HepG2 (cell line): Measurements from ENCODE around the gene ORMDL3. TPM values are rescaled to one million over a fixed set of nuclear protein-coding genes. Genes with fewer than 3 reads are reported as not detected.

Experiments used
- ARID3A ChIP-seq: IDR thresholded peaks from 2 replicates; pipeline ENCODE4 v1.6.1; 2012; ENCODE audit warnings: low read depth, low read length, improper control_type of control experiment
- BCLAF1 ChIP-seq: fragments of 450-650 bp; IDR thresholded peaks from 2 replicates; pipeline ENCODE4 v1.6.1; 2017; ENCODE audit warnings: mild to moderate bottlenecking
- BRF2 ChIP-seq: sonication (generic); formaldehyde crosslinking; IDR thresholded peaks from 2 replicates; pipeline ENCODE4 v1.8.1; 2022; ENCODE audit warnings: mild to moderate bottlenecking, missing genetic modification reagents
- JARID2 ChIP-seq: sonication (generic); formaldehyde crosslinking; IDR thresholded peaks from 2 replicates; pipeline ENCODE4 v1.8.1; 2023; ENCODE audit warnings: missing genetic modification reagents, inconsistent platforms; ENCODE audit not compliant: insufficient replicate concordance
- KDM5B ChIP-seq: sonication (generic); formaldehyde crosslinking; IDR thresholded peaks from 2 replicates; pipeline ENCODE4 v1.4.0; 2020; ENCODE audit warnings: missing genetic modification reagents, mild to moderate bottlenecking, borderline replicate concordance
- LBX2 ChIP-seq: sonication (generic); formaldehyde crosslinking; IDR thresholded peaks from 2 replicates; pipeline ENCODE4 v1.5.0; 2020; ENCODE audit warnings: missing genetic modification reagents, mild to moderate bottlenecking, borderline replicate concordance
- MAF1 ChIP-seq: sonication (generic); formaldehyde crosslinking; IDR thresholded peaks from 2 replicates; pipeline ENCODE4 v1.5.0; 2020; ENCODE audit warnings: missing genetic modification reagents, borderline replicate concordance
- MAX ChIP-seq: IDR thresholded peaks from 2 replicates; pipeline ENCODE4 v1.6.1; 2012; ENCODE audit warnings: inconsistent platforms
- MTF2 ChIP-seq: sonication (generic); formaldehyde crosslinking; IDR thresholded peaks from 2 replicates; pipeline ENCODE4 v1.5.0; 2020; ENCODE audit warnings: missing genetic modification reagents, borderline replicate concordance
- NR1H2 ChIP-seq: sonication (generic); formaldehyde crosslinking; IDR thresholded peaks from 2 replicates; pipeline ENCODE4 v1.8.1; 2022; ENCODE audit warnings: low read depth, missing genetic modification reagents, borderline replicate concordance
- SAP130 ChIP-seq: IDR thresholded peaks from 2 replicates; pipeline ENCODE4 v1.6.1; 2016; ENCODE audit warnings: low read depth
- TBP ChIP-seq: sonication (generic); formaldehyde crosslinking; IDR thresholded peaks from 2 replicates; pipeline ENCODE4 v1.5.0; 2020; ENCODE audit warnings: missing genetic modification reagents
- TFE3 ChIP-seq: IDR thresholded peaks from 2 replicates; pipeline ENCODE4 v1.6.1; 2016
- ZFX ChIP-seq: sonication (generic); formaldehyde crosslinking; IDR thresholded peaks from 2 replicates; pipeline ENCODE4 v1.4.0; 2020; ENCODE audit warnings: mild to moderate bottlenecking, low read depth, missing genetic modification reagents, moderate library complexity
- ZNF329 ChIP-seq: sonication (generic); formaldehyde crosslinking; IDR thresholded peaks from 2 replicates; pipeline ENCODE4 v1.9.0; 2021; ENCODE audit warnings: low read depth, mild to moderate bottlenecking, missing genetic modification reagents
- ZNF552 ChIP-seq: sonication (generic); formaldehyde crosslinking; IDR thresholded peaks from 2 replicates; pipeline ENCODE4 v1.9.0; 2022; ENCODE audit warnings: missing genetic modification reagents, mild to moderate bottlenecking, borderline replicate concordance
- ZNF607 ChIP-seq: sonication (generic); formaldehyde crosslinking; IDR thresholded peaks from 2 replicates; pipeline ENCODE4 v1.5.1; 2020; ENCODE audit warnings: missing genetic modification reagents, mild to moderate bottlenecking, borderline replicate concordance
- ZNF773 ChIP-seq: sonication (generic); formaldehyde crosslinking; IDR thresholded peaks from 2 replicates; pipeline ENCODE4 v1.4.0; 2020; ENCODE audit warnings: missing genetic modification reagents, borderline replicate concordance
- ZNF781 ChIP-seq: sonication (generic); formaldehyde crosslinking; IDR thresholded peaks from 2 replicates; pipeline ENCODE4 v1.5.1; 2020; ENCODE audit warnings: borderline replicate concordance, mild to moderate bottlenecking, missing genetic modification reagents; ENCODE audit errors: not compliant biosample characterization
- ZZZ3 ChIP-seq: sonication (generic); formaldehyde crosslinking; IDR thresholded peaks from 2 replicates; pipeline ENCODE4 v1.4.0; 2020; ENCODE audit warnings: missing genetic modification reagents, mild to moderate bottlenecking, borderline replicate concordance
- polyA plus RNA-seq, 8 experiments: library from polyadenylated mRNA; depleted of rRNA in 3 of 8; stranded (reverse) in 7 of 8; unstranded in 1 of 8; fragments of >200 nt; fragmentation: Illumina TruSeq in 4 of 8; extraction: Trizol in 4 of 8; gene quantifications; 2 replicates each; pipeline versions ENCODE4 v1.2.1 to v1.2.3, GENCODE V29; 2011 to 2016; ENCODE audit warnings: low read depth in 4 of 8, missing spikeins in 1 of 8, mixed read lengths in 1 of 8; ENCODE audit not compliant: insufficient read depth in 1 of 8
- total RNA-seq, 5 experiments: library from RNA; depleted of rRNA; stranded (reverse); fragments of >200 nt; fragmentation: Illumina TruSeq; extraction: Trizol; gene quantifications; 2 replicates each; pipeline ENCODE4 v1.2.3, GENCODE V29; 2016; ENCODE audit warnings: low read depth in 1 of 5

The ORMDL3 gene
- total and polyA plus RNA-seq, 2 of the 13 experiments (the other 11 are each of a cell fraction or from before 2014, with no cell fraction given) = 181 to 384 TPM

- TF ChIP-seq TFE3 (CRISPR knock-in tag) (peak; percentile 93), ZNF329 (CRISPR knock-in tag) (no peak), ZNF552 (CRISPR knock-in tag) (peak; percentile 92), ZFX (CRISPR knock-in tag) (peak; percentile 97), BRF2 (CRISPR knock-in tag) (peak; percentile 81; the same call in 1 of the 2 replicates), MAF1 (no peak), ARID3A (peak; percentile 81), ZNF607 (CRISPR knock-in tag) (peak; percentile 94; the same call in 1 of the 2 replicates), NR1H2 (CRISPR knock-in tag) (no peak; the same call in 1 of the 2 replicates), BCLAF1 (no peak), TBP (0 out of 2 replicates have a peak, but pooled peaks have one; percentile 92), MTF2 (CRISPR knock-in tag) (no peak), ZZZ3 (peak; percentile 62; the same call in 1 of the 2 replicates), ZNF773 (CRISPR knock-in tag) (0 out of 2 replicates have a peak, but pooled peaks have one; percentile 38), SAP130 (CRISPR knock-in tag) (peak; percentile 99), JARID2 (CRISPR knock-in tag) (peak; percentile 98), KDM5B (CRISPR knock-in tag) (peak; percentile 94), ZNF781 (peak; percentile 17), LBX2 (no peak), MAX (peak; percentile 97)
These were observed 3.3 kb downstream of the ORMDL3 start (continued) for GRCh38 chr17:39923836-39924690.
